ENCODE data around the gene SYNGR4. TPM values are rescaled to one million over a fixed set of nuclear protein-coding genes. Genes with fewer than 3 reads are reported as not detected.
A peak's percentile ranks its signal among the peaks of the same experiment; 100 is the strongest.

Gene SYNGR4
- total RNA-seq, 1 experiment from 2014 or later: not detected

- peaks cover 75% of the 10 kb centered on the region for H3K4me1 ChIP-seq (ENCODE audit: insufficient read depth, low read length, poor library complexity, severe bottlenecking)
- ChIA-PET POLR2A (ENCODE audit: low non-redundant PET) (interaction anchor here (0.7 kb wide), 1 partner anchor 97 kb away, joined by 10 read pairs; no protein-coding TSS in a partner anchor), CTCF (no interaction called here)
- H3K9me3 ChIP-seq (ENCODE audit: low read depth, low read length, poor library complexity, severe bottlenecking): no peaks in the 10 kb centered on the region
- no TSS peak for BruUV-seq (replicated peaks)
- H3K27ac ChIP-seq (ENCODE audit: low read depth, low read length, poor library complexity, severe bottlenecking): peak overlapping the region; percentile 81
- intact Hi-C loops (cut with micrococcal nuclease; ENCODE audit: unreplicated experiment): loop anchor here (5.0 kb wide), 1 partner anchor 74 kb away; a partner anchor contains a TSS
- H3K27me3 ChIP-seq (replicated peaks; ENCODE audit: insufficient read depth, low read depth, low read length, poor library complexity): no peaks in the 10 kb centered on the region
- H3K4me3 ChIP-seq (ENCODE audit: low read depth, low read length, poor library complexity, severe bottlenecking): peak overlapping the region; percentile 57
- peak; percentile 45 for DNase-seq (ENCODE audit: low spot score)
- TF ChIP-seq CTCF (conservative IDR thresholded peaks at IDR 0.05; ENCODE audit: low read depth, low read length) (no peak), EZH2 (IDR thresholded peaks at IDR 0.05; ENCODE audit: borderline replicate concordance, low read depth, low read length, poor library complexity, severe bottlenecking) (no peak)
- no peaks in the 10 kb centered on the region for H3K36me3 ChIP-seq (ENCODE audit: insufficient read depth, low read length, poor library complexity, severe bottlenecking)
Observed at GRCh38 chr19:48396016-48396823, 32.1 kb downstream of the SYNGR4 start.

GRCh38 chr19:48396824-48397176 is 32.6 kb downstream of the SYNGR4 start:
- Histone ChIP-seq H3K27ac (ENCODE audit: low read depth, low read length, poor library complexity, severe bottlenecking) (peak overlapping the region; percentile 81), H3K4me1 (ENCODE audit: insufficient read depth, low read length, poor library complexity, severe bottlenecking) (peaks cover 72% of the 10 kb centered on the region), H3K36me3 (ENCODE audit: insufficient read depth, low read length, poor library complexity, severe bottlenecking) (no peaks in the 10 kb centered on the region), H3K4me3 (ENCODE audit: low read depth, low read length, poor library complexity, severe bottlenecking) (peak overlapping the region; percentile 57), H3K27me3 (replicated peaks; ENCODE audit: insufficient read depth, low read depth, low read length, poor library complexity) (no peaks in the 10 kb centered on the region), H3K9me3 (ENCODE audit: low read depth, low read length, poor library complexity, severe bottlenecking) (no peaks in the 10 kb centered on the region)
- BruUV-seq (replicated peaks): no TSS peak
- peak; percentile 73 for DNase-seq (ENCODE audit: low spot score)
- ChIA-PET CTCF (no interaction called here), POLR2A (ENCODE audit: low non-redundant PET) (no interaction called here)
- no peak for TF ChIP-seq CTCF (conservative IDR thresholded peaks at IDR 0.05; ENCODE audit: low read depth, low read length)
- no peak for TF ChIP-seq EZH2 (IDR thresholded peaks at IDR 0.05; ENCODE audit: borderline replicate concordance, low read depth, low read length, poor library complexity, severe bottlenecking)
- intact Hi-C loops (cut with micrococcal nuclease; ENCODE audit: unreplicated experiment): loop anchor here (5.0 kb wide), 1 partner anchor 74 kb away; a partner anchor contains a TSS

GRCh38 chr19:48397263-48398101 is 33.3 kb downstream of the SYNGR4 start:
- H3K36me3 ChIP-seq (ENCODE audit: insufficient read depth, low read length, poor library complexity, severe bottlenecking): no peaks in the 10 kb centered on the region
- CTCF ChIA-PET: no interaction called here
- DNase-seq (ENCODE audit: low spot score): peak; percentile 48
- H3K4me1 ChIP-seq (ENCODE audit: insufficient read depth, low read length, poor library complexity, severe bottlenecking): peaks cover 69% of the 10 kb centered on the region
- TF ChIP-seq CTCF (conservative IDR thresholded peaks at IDR 0.05; ENCODE audit: low read depth, low read length) (no peak), EZH2 (IDR thresholded peaks at IDR 0.05; ENCODE audit: borderline replicate concordance, low read depth, low read length, poor library complexity, severe bottlenecking) (no peak)
- no peaks in the 10 kb centered on the region for H3K27me3 ChIP-seq (replicated peaks; ENCODE audit: insufficient read depth, low read depth, low read length, poor library complexity)
- peak overlapping the region; percentile 81 for H3K27ac ChIP-seq (ENCODE audit: low read depth, low read length, poor library complexity, severe bottlenecking)
- intact Hi-C loops (cut with micrococcal nuclease; ENCODE audit: unreplicated experiment): loop anchor here (5.0 kb wide), 1 partner anchor 75 kb away; a partner anchor contains a TSS
- BruUV-seq (replicated peaks): TSS peak; percentile 65
- H3K9me3 ChIP-seq (ENCODE audit: low read depth, low read length, poor library complexity, severe bottlenecking): no peaks in the 10 kb centered on the region
- peak overlapping the region; percentile 57 for H3K4me3 ChIP-seq (ENCODE audit: low read depth, low read length, poor library complexity, severe bottlenecking)
- POLR2A ChIA-PET (ENCODE audit: low non-redundant PET): no interaction called here
